Lung (tissue), 12 donors: ENCODE measurements around the gene SIM2. TPM values are rescaled to one million over a fixed set of nuclear protein-coding genes. Genes with fewer than 3 reads are reported as not detected.
A peak's percentile ranks its signal among the peaks of the same experiment; 100 is the strongest.

Source experiments
- ATAC-seq: fragments of 200-7000 bp; cut with Tn5 transposase; one replicate; pipeline ENCODE4 v1.9.1; 2020; ENCODE audit warnings: moderate number of reproducible peaks; ENCODE audit not compliant: insufficient read depth, low FRiP score
- DNase-seq, 3 donors: peaks; one replicate each; pipeline ENCODE4 v3.0.0-alpha.2; 2013 to 2017
- H3K27ac ChIP-seq, 2 donors: one replicate each; pipeline ENCODE4 v1.5.1; 2013; ENCODE audit warnings: mild to moderate bottlenecking in 2 of 2, moderate library complexity in 2 of 2, control low read depth in 1 of 2, inconsistent platforms in 1 of 2, low read depth in 1 of 2, low read length in 1 of 2
- H3K27me3 ChIP-seq, 3 donors: one replicate each; pipeline ENCODE4 v1.5.1; 2013; ENCODE audit warnings: low read length in 2 of 3; ENCODE audit not compliant: control insufficient read depth in 3 of 3, insufficient read depth in 3 of 3
- H3K36me3 ChIP-seq, 4 donors: one replicate each; pipeline ENCODE4 v1.5.1; 2013; ENCODE audit warnings: low read length in 4 of 4, mild to moderate bottlenecking in 1 of 4, moderate library complexity in 1 of 4; ENCODE audit not compliant: control insufficient read depth in 4 of 4, insufficient read depth in 4 of 4
- H3K4me1 ChIP-seq, 5 donors: one replicate each; pipeline ENCODE4 v1.5.1; 2013; ENCODE audit warnings: low read length in 5 of 5, mild to moderate bottlenecking in 2 of 5, moderate library complexity in 1 of 5; ENCODE audit not compliant: control insufficient read depth in 5 of 5, insufficient read depth in 5 of 5
- H3K4me3 ChIP-seq: one replicate; pipeline ENCODE4 v1.5.1; 2013; ENCODE audit warnings: mild to moderate bottlenecking, control low read depth, moderate library complexity
- H3K9ac ChIP-seq, 2 donors: one replicate each; pipeline ENCODE4 v1.5.1; 2013; ENCODE audit warnings: low read length in 2 of 2, control low read depth in 1 of 2; ENCODE audit not compliant: insufficient read depth in 1 of 2
- H3K9me3 ChIP-seq, 4 donors: one replicate each; pipeline ENCODE4 v1.5.1; 2013; ENCODE audit warnings: low read length in 3 of 4, mild to moderate bottlenecking in 1 of 4, moderate library complexity in 1 of 4; ENCODE audit not compliant: control insufficient read depth in 4 of 4, insufficient read depth in 3 of 4
- CTCF ChIP-seq: IDR thresholded peaks from 2 replicates; pipeline ENCODE4 v1.5.1; 2012; ENCODE audit warnings: mild to moderate bottlenecking; ENCODE audit errors: control extremely low read depth, extremely low read depth
- WGBS, 2 donors: extraction: QIAGEN DNeasy Blood & Tissue Kit; methylation state at CpG; one replicate each; pipeline ENCODE4 v1.1.7; 2013; 5-methylcytosine and 5-hydroxymethylcytosine counted together
- polyA plus RNA-seq, 2 donors: library from polyadenylated mRNA; stranded (reverse); fragments of 200-250 nt; gene quantifications; one replicate each; pipeline ENCODE4 v1.2.1, GENCODE V29; 2013
- total RNA-seq, 2 donors: library from RNA; depleted of rRNA in 1 of 2; stranded (reverse); fragments of >200 nt in 1 of 2; gene quantifications; one replicate each; pipeline ENCODE4 v1.2.1, GENCODE V29; 2014 to 2021
- donor health status: control.
- donor health status: control.
- donor health status: Bipolar disorder and iron deficiency.
- donor health status: healthy.
- donor health status: DM: yes; HTN: yes; CAD: no.

The SIM2 gene
- total and polyA plus RNA-seq, 4 donors, result not detected

DNA sequence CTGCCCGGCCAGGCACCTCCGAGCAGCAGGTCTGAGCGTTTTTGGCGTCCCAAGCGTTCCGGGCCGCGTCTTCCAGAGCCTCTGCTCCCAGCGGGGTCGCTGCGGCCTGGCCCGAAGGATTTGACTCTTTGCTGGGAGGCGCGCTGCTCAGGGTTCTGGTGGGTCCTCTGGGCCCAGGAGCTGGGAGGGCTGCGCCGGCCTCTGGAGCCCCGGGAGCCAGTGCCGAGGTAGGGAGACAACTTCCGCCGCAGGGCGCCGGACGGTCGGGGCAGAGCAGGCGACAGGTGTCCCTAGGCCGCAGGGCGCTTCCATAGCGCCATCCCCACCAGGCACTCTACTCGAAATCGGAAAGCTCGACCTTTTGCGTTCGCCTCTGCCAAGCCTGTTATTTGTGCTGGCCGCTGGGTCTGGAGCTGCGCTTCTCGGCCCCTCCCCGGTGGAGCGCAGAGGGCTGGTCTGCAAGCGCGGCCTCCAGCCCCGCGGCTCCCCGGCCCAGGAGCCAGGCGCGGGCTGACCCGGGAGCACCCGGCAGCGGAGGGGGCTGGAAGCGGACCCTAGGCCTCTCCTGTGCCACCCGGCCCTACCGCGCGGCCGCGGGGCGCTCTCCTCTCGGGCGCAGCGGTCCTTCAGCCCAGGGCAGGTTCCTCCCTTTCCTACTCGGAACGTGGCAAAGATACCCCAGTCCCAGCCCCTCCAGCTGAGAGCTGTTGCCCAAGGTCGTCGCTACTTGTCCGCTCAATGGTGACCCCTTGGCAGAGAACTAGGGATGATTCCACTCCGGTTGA, 2.2 kb downstream of the SIM2 start:
- 3 to 4% methylated on average over 58 to 65 of the region's 65 CpGs for WGBS, 2 donors
- no peak for TF ChIP-seq CTCF
- H3K27me3 ChIP-seq, result peaks cover 12 to 91% (median 82%) of the 10 kb centered on the region in 3 donors
- DNase-seq (peak in 1 of 3 donors; percentile 8), ATAC-seq (no peak)
- H3K27ac ChIP-seq, result no peak overlapping the region
- no peak overlapping the region for H3K9ac ChIP-seq
- H3K36me3 ChIP-seq, result no peaks in the 10 kb centered on the region
- no peak overlapping the region for H3K4me3 ChIP-seq
- H3K4me1 ChIP-seq, result peaks cover 0 to 46% (median 15%) of the 10 kb centered on the region in 5 donors
- peaks cover 0 to 6% (median 0%) of the 10 kb centered on the region in 4 donors for H3K9me3 ChIP-seq

- TF ChIP-seq CTCF, result no peak
- WGBS, 2 donors, result 8 to 12% methylated on average over 26 of the region's 26 CpGs
- Histone ChIP-seq H3K36me3 (no peaks in the 10 kb centered on the region), H3K4me1 (peaks cover 0 to 44% (median 15%) of the 10 kb centered on the region in 5 donors), H3K9me3 (peaks cover 0 to 5% (median 0%) of the 10 kb centered on the region in 4 donors), H3K27me3 (peaks cover 11 to 91% (median 82%) of the 10 kb centered on the region in 3 donors), H3K9ac (no peak overlapping the region), H3K4me3 (no peak overlapping the region), H3K27ac (no peak overlapping the region)
- ATAC-seq, result no peak
- peak in 1 of 3 donors; percentile 8 for DNase-seq
Observed at GRCh38 chr21:36701756-36702621, 3.1 kb downstream of the SIM2 start.

DNA sequence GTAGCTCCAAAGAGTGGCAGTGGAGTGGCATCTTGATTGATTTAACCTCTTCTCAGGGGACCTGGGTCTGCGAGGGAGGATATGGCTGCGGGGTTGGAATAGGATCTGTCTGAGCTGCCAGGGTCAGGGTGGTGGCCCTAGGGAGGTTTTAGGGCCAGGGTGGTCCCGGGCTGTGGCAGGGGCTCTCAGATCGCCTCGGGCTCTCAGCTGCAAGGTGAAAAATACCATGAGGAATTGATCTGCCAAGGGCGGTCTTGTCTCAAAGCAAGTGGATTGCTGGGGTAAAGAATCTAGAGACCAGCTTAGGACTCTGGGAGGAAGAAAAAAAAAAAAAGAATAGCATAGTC, 3.7 kb downstream of the SIM2 start:
- peaks cover 0 to 39% (median 15%) of the 10 kb centered on the region in 5 donors for H3K4me1 ChIP-seq
- no peak for DNase-seq
- H3K9ac ChIP-seq, result no peak overlapping the region
- peaks cover 5 to 91% (median 82%) of the 10 kb centered on the region in 3 donors for H3K27me3 ChIP-seq
- no peak overlapping the region for H3K4me3 ChIP-seq
- ATAC-seq, result no peak
- H3K9me3 ChIP-seq, result peaks cover 0 to 8% (median 0%) of the 10 kb centered on the region in 4 donors
- no peak for TF ChIP-seq CTCF
- WGBS, 2 donors, result 15 to 28% methylated on average over 6 of the region's 6 CpGs
- no peaks in the 10 kb centered on the region for H3K36me3 ChIP-seq
- H3K27ac ChIP-seq, result no peak overlapping the region
